H1 (cell line): ENCODE measurements around the gene TMTC4. TPM values are rescaled to one million over a fixed set of nuclear protein-coding genes. Genes with fewer than 3 reads are reported as not detected.

ENCODE experiments used
- CEBPB ChIP-seq: IDR thresholded peaks from 2 replicates; pipeline ENCODE4 v1.6.1; 2012; ENCODE audit warnings: low read depth, low read length
- EGR1 ChIP-seq: IDR thresholded peaks from 2 replicates; pipeline ENCODE4 v1.6.1; 2011; ENCODE audit warnings: low read depth, low read length, borderline replicate concordance
- polyA plus RNA-seq, 7 experiments: library from polyadenylated mRNA; depleted of rRNA in 3 of 7; stranded (reverse) in 5 of 7; unstranded in 2 of 7; fragments of >200 nt in 5 of 7; fragments of 200-250 nt in 2 of 7; gene quantifications; 1 replicate in 5 of 7; 2 replicates in 1 of 7; 4 replicates in 1 of 7; pipeline versions ENCODE4 v1.2.1 to v1.2.3, GENCODE V29; 2011 to 2013; ENCODE audit warnings: missing spikeins in 2 of 7, mixed read lengths in 2 of 7
- total RNA-seq: library from RNA; stranded (reverse); fragmentation: NEBNext Ultra II Directional; extraction: Animal tissue kit (Norgen Biotek cat#: 25700); gene quantifications from 2 replicates; pipeline ENCODE4 v1.2.1, GENCODE V29; 2021
- TF ChIP-seq, protein P1 (sequence below): fragments of 300-600 bp; sonication (generic); IDR thresholded peaks from 2 replicates; pipeline ENCODE4 v1.7.1; 2012; ENCODE audit warnings: low read length, moderate library complexity, mild to moderate bottlenecking, inconsistent platforms; ENCODE audit not compliant: insufficient replicate concordance

TMTC4 gene
- total and polyA plus RNA-seq, 2 of the 8 experiments (the other 6 are each of a cell fraction or from before 2014, with no cell fraction given) = 26.3 to 42.6 TPM

DNA sequence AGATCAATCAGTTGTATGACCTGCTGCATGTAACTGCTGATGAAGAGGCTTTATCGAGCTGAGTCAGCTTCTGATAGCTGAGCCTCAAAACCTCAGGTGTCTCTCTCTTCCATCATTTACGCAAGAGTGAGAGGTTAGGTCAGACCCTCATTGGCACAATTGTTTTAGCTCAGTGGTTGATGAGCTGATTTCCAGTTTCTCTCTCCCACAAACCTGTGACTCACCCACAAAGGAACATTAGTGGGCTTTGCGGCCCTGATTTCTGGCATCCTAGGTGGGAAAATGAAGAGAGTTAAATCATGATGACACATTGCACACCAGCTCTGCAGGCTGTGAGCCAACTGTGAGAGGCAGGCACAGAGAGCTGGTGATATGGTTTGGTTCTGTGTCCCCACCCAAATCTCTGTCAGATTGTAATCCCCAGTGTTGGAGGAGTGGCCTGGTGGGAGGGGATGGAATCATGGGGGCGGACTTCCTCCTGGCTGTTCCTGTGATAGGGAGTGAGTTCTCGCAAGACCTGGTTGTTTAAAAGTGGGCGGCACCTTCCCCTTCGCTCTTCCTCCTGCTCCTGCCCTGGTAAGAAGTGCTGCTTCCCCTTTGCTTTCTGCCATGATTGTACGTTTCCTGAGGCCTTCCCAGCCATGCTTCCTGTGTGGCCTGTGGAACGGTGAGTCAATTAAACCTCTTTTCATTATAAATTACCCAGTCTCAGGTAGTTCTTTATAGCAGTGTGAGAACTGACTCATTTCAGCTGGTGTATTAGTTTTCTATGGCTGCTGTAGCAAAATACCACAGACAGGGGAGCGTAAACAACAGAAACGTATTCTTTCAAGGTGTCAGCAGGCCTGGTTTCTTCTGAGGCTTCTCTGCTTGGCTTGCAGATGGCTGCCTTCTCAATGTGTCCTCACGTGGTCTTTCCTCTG lies 33.5 kb upstream of the TMTC4 start (continued):
- TF ChIP-seq, protein P1, sequence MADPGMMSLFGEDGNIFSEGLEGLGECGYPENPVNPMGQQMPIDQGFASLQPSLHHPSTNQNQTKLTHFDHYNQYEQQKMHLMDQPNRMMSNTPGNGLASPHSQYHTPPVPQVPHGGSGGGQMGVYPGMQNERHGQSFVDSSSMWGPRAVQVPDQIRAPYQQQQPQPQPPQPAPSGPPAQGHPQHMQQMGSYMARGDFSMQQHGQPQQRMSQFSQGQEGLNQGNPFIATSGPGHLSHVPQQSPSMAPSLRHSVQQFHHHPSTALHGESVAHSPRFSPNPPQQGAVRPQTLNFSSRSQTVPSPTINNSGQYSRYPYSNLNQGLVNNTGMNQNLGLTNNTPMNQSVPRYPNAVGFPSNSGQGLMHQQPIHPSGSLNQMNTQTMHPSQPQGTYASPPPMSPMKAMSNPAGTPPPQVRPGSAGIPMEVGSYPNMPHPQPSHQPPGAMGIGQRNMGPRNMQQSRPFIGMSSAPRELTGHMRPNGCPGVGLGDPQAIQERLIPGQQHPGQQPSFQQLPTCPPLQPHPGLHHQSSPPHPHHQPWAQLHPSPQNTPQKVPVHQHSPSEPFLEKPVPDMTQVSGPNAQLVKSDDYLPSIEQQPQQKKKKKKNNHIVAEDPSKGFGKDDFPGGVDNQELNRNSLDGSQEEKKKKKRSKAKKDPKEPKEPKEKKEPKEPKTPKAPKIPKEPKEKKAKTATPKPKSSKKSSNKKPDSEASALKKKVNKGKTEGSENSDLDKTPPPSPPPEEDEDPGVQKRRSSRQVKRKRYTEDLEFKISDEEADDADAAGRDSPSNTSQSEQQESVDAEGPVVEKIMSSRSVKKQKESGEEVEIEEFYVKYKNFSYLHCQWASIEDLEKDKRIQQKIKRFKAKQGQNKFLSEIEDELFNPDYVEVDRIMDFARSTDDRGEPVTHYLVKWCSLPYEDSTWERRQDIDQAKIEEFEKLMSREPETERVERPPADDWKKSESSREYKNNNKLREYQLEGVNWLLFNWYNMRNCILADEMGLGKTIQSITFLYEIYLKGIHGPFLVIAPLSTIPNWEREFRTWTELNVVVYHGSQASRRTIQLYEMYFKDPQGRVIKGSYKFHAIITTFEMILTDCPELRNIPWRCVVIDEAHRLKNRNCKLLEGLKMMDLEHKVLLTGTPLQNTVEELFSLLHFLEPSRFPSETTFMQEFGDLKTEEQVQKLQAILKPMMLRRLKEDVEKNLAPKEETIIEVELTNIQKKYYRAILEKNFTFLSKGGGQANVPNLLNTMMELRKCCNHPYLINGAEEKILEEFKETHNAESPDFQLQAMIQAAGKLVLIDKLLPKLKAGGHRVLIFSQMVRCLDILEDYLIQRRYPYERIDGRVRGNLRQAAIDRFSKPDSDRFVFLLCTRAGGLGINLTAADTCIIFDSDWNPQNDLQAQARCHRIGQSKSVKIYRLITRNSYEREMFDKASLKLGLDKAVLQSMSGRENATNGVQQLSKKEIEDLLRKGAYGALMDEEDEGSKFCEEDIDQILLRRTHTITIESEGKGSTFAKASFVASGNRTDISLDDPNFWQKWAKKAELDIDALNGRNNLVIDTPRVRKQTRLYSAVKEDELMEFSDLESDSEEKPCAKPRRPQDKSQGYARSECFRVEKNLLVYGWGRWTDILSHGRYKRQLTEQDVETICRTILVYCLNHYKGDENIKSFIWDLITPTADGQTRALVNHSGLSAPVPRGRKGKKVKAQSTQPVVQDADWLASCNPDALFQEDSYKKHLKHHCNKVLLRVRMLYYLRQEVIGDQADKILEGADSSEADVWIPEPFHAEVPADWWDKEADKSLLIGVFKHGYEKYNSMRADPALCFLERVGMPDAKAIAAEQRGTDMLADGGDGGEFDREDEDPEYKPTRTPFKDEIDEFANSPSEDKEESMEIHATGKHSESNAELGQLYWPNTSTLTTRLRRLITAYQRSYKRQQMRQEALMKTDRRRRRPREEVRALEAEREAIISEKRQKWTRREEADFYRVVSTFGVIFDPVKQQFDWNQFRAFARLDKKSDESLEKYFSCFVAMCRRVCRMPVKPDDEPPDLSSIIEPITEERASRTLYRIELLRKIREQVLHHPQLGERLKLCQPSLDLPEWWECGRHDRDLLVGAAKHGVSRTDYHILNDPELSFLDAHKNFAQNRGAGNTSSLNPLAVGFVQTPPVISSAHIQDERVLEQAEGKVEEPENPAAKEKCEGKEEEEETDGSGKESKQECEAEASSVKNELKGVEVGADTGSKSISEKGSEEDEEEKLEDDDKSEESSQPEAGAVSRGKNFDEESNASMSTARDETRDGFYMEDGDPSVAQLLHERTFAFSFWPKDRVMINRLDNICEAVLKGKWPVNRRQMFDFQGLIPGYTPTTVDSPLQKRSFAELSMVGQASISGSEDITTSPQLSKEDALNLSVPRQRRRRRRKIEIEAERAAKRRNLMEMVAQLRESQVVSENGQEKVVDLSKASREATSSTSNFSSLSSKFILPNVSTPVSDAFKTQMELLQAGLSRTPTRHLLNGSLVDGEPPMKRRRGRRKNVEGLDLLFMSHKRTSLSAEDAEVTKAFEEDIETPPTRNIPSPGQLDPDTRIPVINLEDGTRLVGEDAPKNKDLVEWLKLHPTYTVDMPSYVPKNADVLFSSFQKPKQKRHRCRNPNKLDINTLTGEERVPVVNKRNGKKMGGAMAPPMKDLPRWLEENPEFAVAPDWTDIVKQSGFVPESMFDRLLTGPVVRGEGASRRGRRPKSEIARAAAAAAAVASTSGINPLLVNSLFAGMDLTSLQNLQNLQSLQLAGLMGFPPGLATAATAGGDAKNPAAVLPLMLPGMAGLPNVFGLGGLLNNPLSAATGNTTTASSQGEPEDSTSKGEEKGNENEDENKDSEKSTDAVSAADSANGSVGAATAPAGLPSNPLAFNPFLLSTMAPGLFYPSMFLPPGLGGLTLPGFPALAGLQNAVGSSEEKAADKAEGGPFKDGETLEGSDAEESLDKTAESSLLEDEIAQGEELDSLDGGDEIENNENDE = no peak
- TF ChIP-seq CEBPB = no peak
- no peak for TF ChIP-seq EGR1
- TF ChIP-seq, all 59 proteins: peak for 0
